DMS114 treated with DMSO at 0.1 percent for 48 hours (cell line): Measurements from ENCODE around the gene PRKCZ.
A peak's percentile ranks its signal among the peaks of the same experiment; 100 is the strongest.

ENCODE experiments used
- DNase-seq: peaks from one replicate; lab custom pipeline; 2025; ENCODE audit not compliant: unreplicated experiment; lab: John Stamatoyannopoulos, UW

The PRKCZ gene

DNA sequence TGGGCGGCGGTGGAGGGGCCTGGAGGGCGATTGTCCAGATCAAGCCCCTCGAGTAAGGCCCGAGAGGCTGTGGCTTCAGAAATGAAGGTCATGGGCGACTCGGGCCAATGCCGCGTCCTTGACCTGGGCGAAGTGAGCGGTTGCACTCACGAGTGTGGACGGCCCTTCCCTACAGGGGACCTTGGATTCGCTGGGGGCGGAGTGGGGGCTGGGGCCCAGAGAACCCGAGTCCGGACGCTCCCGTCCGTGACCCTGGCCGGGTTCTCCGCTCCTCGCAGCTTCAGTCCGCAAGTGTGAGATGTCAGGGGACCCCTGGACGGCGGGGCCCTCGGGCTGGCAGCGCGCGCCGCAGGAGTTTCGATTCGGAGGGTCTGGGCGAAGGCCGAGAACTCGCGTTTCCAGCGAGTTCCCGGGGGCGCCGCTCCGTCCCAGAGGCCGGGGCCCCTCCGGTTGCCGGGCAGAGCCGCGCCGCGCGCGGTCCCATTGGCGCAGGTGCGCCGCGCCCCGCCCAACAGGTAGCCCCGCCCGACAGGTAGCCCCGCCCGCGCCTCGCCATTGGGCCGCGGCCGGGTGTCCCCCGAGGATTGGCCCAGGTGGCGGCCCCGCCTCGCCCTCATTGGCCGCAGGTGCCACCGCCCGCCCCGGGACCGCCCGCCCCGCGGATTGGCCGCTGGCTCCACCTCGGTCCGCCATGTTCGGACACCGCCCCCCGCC, at the start of gene PRKCZ:
PRKCZ (plus strand) TSS at position 694 of the 714 bp plus-strand sequence. CDS start 220 bp downstream, outside the sequence.
- peak; percentile 72 for DNase-seq

- DNase-seq = no peak
Observed at GRCh38 chr1:2000432-2000831, 49.8 kb upstream of the PRKCZ start.

DNA sequence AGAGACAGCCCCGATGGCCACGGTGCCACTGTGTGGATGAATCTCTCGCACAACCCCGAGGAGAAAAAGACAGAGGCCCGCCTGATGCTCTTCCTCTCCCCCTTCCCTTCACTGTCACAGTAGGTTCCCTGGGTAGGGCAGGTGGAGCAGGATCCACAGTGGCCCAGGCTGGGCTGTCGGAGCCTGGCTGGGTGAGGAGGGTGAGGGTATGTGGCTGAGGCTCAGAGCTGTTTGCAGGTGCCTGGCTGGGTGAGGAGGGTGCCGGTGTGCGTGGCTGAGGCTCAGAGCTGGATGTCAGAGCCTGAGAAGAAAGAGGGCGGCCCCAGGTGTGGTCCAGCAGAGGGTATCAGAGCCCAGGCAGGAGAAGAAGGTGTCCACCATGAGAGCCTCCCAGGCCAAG, 49.4 kb upstream of the PRKCZ start:
- DNase-seq = no peak

- peak; percentile 14 for DNase-seq
Observed at GRCh38 chr1:2001773-2002411, 48.3 kb upstream of the PRKCZ start.

DNA sequence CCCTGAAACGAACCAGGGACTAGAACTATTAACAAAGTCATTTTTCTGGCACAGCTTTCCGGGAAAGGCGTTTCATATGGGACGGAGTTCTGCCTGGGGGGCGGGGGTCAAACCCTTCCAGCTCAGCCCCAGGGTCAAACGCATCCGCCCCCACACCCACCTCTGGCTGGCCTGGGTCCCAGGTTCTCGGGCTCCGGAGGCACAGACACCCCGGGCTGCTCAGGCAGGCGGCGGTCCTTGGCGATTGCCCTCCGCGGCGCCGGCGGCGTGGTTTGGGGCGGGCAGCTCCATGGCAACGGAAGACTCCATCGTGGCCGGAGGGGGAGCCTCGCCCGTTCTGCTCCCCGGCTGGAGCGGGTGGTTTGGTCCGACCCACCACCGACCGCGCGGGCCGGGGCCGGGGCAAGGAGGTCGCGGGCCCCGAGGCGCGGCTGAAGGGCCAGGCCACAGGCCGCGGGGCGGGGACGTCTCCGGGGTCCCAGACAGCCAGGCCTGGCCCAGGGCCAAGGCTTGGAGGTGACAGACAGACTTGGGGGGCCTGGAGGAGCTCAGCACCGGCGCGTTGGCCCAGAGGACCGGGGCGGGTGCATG, 46.6 kb upstream of the PRKCZ start, which contains the start of gene CFAP74:
CFAP74 (minus strand) TSS at position 246 of the 591 bp plus-strand sequence. CDS start 12,830 bp downstream, outside the sequence.
- DNase-seq = peak; percentile 26

DNA sequence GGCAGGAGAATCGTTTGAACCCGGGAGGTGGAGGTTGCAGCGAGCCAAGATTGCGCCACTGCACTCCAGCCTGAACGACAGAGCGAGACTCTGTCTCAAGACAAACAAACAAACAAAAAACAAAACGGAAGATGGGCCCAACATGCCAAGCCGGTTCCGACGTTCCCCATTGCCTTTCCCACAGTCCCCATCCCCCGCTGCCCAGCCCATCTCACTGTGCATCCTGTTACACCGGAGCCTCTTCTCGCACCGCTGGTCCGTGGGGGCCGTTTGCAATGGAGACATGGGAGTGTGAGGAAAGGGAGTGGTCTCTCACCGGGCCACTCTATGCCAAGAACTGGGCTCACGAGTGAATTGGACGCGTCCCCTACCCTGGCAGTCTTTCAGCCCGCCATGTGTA, 45.4 kb upstream of the PRKCZ start:
- DNase-seq = no peak

GRCh38 chr1:2009101-2010053, 40.8 kb upstream of the PRKCZ start:
- no peak for DNase-seq

DNA sequence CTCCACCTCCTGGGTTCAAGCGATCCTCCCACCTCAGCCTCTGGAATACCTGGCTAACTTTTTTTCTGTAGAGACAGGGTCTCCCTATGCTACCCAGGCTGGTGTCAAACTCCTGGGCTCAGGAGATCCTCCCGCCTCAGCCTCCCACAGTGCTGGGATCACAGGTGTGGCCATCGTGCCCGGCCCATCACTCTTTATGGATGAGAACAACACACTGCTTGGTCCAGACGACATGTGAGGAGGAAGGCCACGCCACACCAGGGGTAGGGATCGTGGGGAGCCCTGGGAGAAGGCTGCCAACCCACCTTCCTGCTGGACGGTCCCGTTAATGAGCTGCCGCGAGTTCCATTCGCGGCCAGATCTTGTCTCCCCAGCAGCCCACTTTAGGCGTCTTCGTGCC, 36.0 kb upstream of the PRKCZ start:
- DNase-seq = no peak

DNA sequence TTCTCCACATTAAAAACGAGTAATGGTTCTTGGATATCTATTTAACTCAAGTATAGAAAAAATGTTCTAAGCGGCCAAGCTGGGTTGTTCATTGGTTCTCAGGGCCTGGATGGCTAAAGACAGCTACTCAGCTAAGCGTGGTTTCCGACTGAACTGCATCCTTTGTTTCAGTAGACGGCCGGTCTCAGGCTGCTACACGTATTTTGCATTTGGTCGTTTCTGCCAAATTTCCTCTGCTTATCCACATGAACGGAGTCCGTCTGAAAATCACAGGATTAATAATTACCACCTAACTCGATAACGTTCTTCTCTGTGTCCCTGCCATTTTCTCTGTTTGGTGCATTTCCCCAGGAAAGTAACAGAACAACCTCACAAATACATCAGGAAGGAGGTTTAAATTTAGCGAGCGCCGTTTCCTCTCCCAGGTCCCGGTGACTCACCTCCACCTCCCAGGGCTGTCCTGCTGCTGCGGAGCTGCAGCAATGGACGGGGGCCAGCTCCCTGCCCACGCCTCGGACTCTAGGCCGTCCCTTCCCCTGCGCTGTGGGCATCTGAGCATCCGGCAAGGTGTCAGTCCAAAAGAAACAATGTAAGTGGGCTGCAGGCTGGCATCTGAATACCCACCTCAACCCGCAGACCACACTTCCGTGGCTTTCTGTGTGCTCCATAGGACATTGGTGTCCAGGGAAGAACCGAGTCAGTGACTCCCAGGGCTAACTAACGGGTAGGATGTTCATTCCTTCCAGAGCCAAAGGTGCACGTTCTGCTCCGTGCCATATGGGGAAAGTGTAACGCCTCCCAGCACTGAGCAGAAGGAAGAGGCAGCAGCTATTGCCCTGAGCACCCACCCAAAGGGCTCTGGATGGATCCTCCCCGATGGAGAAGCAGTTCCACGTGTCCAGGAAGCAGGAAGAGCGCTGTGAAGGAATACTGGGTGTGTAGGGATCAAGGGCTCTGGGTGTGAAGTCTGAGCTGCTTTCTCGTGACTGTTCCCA, 35.2 kb upstream of the PRKCZ start:
- DNase-seq = no peak

DNA sequence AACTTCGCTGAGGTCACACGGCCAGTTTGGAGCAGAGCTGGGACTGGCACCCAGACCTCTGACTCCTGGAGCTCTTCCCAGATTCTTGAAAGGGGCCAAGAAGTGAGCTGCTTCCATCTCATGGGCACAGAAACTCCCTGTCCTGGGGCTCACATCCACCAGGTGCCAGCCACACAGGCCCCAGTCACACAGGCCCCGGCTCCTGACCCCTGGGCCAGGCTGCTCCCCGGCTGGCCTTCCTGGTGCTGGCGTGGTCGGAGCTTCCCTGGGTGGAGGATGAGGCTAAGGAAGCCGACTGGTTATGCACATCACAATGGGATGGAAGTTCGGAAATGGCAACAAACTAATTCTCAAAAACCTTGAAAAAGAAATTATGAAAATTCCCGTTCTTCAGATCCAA, 34.1 kb upstream of the PRKCZ start:
- DNase-seq = no peak

DNA sequence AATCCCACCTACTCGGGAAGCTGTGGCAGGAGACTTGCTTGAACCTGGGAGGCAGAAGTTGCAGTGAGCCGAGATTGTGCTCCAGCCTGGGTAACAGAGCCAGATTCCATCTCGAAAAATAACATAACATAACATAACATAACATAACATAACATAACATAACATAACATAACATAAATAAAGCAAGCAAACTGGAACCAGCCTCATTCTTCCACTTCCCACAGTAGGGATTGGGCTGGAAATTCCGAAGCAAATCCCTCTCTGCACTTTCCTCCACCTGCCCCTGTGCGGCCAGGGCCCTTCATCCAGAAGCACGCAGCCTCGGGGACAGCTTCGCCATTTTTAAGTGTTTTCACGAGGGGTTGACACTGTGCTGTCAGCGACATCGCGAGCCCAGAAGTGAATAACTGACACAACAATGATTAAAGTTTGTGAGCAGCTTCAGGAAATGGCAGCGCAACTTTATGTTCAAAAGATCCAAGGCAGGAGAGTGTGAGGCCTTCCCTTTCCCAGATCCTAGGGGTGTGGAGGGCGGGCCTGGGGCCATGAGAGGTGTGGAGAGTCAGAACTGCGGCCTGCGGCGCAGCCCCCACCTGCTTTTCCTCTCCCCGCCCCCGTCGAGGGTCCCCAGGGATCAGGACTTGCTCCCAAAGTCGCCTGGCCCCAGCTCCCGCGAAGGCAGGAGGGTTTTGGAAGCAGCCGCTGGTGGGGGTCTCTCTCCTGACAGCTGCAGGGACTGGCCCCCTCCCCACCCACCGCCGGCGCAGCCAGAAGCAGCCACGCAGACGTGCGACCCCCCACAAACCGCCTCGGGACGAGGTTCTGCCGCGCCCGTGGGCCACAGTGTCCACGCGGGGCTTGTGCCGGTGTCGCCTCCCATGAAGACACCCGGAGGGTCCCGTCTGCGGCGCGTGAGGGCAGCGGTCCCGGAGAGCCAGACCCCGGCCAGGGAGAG, 31.7 kb upstream of the PRKCZ start:
- DNase-seq = no peak

DNA sequence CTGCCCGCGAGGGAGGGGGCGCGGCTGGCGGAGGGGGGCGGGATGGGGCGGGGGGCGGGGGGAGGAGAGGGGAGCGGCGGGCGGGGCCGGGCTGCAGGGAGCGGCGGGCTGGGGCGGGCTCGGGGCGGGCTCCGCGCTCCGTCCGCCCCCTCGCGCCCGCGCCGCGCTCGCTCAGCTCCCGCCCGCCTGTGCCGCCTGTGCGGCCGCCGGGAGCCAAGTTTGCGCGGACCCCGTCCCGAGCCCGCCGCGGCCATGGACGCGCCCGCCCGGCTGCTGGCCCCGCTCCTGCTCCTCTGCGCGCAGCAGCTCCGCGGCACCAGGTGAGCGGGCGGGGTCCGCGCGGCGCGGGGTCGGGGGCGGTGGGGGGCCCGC, 31.1 kb upstream of the PRKCZ start, which contains the start of gene GABRD:
GABRD (plus strand) TSS at position 174 of the 372 bp plus-strand sequence; CDS start at position 253, 79 bp downstream.
- DNase-seq = no peak

- no peak for DNase-seq
Observed at GRCh38 chr1:2019571-2020309, 30.5 kb upstream of the PRKCZ start.

DNA sequence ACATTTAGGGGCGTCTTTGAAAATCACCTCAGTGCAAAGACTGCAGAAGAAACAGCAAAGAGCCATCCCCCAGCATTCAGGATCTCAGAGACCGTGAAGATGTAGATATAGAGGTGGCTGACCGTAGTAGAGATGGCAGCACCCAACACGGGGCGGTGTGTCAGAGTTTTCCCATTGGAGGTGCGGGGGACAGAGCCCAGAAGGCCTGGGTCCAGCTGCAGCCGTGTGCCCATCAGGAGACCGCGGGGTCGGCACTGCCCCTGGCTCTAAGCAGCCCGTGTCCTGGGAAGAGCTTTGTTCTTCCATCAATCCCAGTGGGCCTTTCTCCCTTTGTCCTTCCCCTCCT, 29.9 kb upstream of the PRKCZ start:
- no peak for DNase-seq

DNA sequence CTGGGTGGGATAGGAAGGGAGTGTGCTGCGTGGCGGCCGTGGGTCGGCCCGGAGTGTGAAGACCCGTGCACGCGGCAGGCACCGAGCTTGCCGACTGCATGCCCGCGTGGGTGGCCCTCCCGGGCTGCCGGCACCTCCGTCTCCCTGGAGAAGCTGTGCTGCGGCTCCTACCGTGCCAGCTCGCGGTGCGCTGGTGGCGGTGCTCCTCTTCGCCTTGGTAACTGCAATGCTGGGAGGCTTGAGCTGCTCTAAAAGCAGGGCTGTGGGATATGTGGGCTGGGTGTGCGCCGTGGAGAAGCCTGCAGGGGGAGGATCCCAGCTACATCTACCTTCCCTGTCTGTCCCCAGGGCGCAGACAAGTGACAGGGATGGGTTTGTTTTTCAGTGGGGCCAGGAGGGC, 28.7 kb upstream of the PRKCZ start:
- DNase-seq = no peak

- no peak for DNase-seq
Observed at GRCh38 chr1:2022063-2022770, 28.0 kb upstream of the PRKCZ start.

- no peak for DNase-seq
Observed at GRCh38 chr1:2023187-2023586, 27.0 kb upstream of the PRKCZ start.
